Tibial nerve (tissue), 4 donors: ENCODE results near the gene CXADR. TPM values are rescaled to one million over a fixed set of nuclear protein-coding genes. Genes with fewer than 3 reads are reported as not detected.

ENCODE experiments used
- DNase-seq, 2 donors: peaks; one replicate each; pipeline ENCODE4 v3.0.0-alpha.2; 2019; ENCODE audit warnings: low spot score in 2 of 2
- H3K27ac ChIP-seq, 4 donors: fragments of 200-600 bp; sonication (generic) in 3 of 4; one replicate each; pipeline ENCODE4 v1.5.1; 2017 to 2019; ENCODE audit warnings: mild to moderate bottlenecking in 1 of 4
- H3K27me3 ChIP-seq, 2 donors: fragments of 200-600 bp; sonication (generic) in 1 of 2; one replicate each; pipeline versions ENCODE4 v1.5.1 to v1.6.0; 2017 to 2019
- H3K36me3 ChIP-seq, 3 donors: fragments of 200-600 bp; sonication (generic); one replicate each; pipeline ENCODE4 v1.5.1; 2018 to 2019
- H3K4me1 ChIP-seq, 4 donors: fragments of 200-600 bp; sonication (generic) in 3 of 4; one replicate each; pipeline ENCODE4 v1.5.1; 2017 to 2019
- H3K4me3 ChIP-seq, 4 donors: fragments of 200-600 bp; sonication (generic) in 3 of 4; one replicate each; pipeline ENCODE4 v1.5.1; 2017 to 2019; ENCODE audit warnings: mild to moderate bottlenecking in 1 of 4, moderate library complexity in 1 of 4
- H3K9me3 ChIP-seq, 4 donors: fragments of 200-600 bp; sonication (generic) in 3 of 4; one replicate each; pipeline ENCODE4 v1.5.1; 2017 to 2019
- EP300 ChIP-seq, 2 donors: sonication (generic); formaldehyde crosslinking; IDR thresholded peaks; one replicate each; pipeline ENCODE4 v1.6.1; 2017; ENCODE audit warnings: antibody characterized with exemption in 2 of 2, mild to moderate bottlenecking in 1 of 2
- POLR2A ChIP-seq, 2 donors: fragments of 450-650 bp; IDR thresholded peaks; one replicate each; pipeline ENCODE4 v1.6.1; 2017; ENCODE audit warnings: antibody characterized with exemption in 2 of 2, mild to moderate bottlenecking in 2 of 2, moderate library complexity in 2 of 2
- WGBS, 2 donors: methylation state at CpG; one replicate each; pipeline ENCODE4 v1.1.5; 2018; 5-methylcytosine and 5-hydroxymethylcytosine counted together
- small RNA-seq: library from RNA; depleted of rRNA; stranded (forward); fragments of <200 nt; gene quantifications from one replicate; pipeline ENCODE3, GENCODE V24; 2016
- total RNA-seq, 4 donors: library from RNA; depleted of rRNA; stranded (reverse); fragments of >200 nt; gene quantifications; one replicate each; pipeline ENCODE4 v1.1.0, GENCODE V29; 2016
- TF ChIP-seq, protein P1 (sequence below), 5 experiments: fragments of 200-600 bp in 3 of 5; fragments of 450-650 bp in 2 of 5; sonication (generic) in 3 of 5; IDR thresholded peaks; one replicate each; pipeline ENCODE4 v1.5.1; 2016 to 2019; ENCODE audit warnings: antibody characterized with exemption in 5 of 5, mild to moderate bottlenecking in 3 of 5, moderate library complexity in 2 of 5

CXADR gene
- total RNA-seq, 4 donors from 2014 or later, result 0.30 to 9.2 (median 1.5) TPM

DNA sequence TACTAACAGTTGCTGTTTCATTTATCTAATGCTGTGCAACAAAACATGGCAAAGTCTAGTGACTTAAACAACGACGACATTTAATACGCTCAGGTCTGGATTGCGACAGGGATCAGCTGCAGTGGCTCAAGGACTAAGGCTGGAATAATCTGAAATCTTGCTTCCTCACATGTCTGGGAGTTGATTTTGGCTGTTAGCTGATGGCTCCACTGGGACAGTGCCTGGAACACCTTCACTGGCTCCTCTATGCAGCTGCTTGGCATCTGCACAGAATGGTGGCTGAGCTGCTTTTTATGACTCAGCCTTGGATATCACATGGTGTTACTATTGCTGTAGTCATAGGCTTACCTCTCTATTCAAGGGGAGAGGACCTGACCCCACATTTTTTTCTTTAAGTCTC lies 123.9 kb downstream of the CXADR start:
- no peak overlapping the region for H3K27ac ChIP-seq
- H3K4me1 ChIP-seq, result no peaks in the 10 kb centered on the region
- H3K9me3 ChIP-seq, result peaks cover 0 to 12% (median 0%) of the 10 kb centered on the region in 4 donors
- DNase-seq, result no peak
- H3K27me3 ChIP-seq, result no peaks in the 10 kb centered on the region
- TF ChIP-seq EP300 (IDR thresholded peaks at IDR 0.05), result no peak
- no peak for TF ChIP-seq POLR2A (IDR thresholded peaks at IDR 0.05)
- TF ChIP-seq, protein P1, sequence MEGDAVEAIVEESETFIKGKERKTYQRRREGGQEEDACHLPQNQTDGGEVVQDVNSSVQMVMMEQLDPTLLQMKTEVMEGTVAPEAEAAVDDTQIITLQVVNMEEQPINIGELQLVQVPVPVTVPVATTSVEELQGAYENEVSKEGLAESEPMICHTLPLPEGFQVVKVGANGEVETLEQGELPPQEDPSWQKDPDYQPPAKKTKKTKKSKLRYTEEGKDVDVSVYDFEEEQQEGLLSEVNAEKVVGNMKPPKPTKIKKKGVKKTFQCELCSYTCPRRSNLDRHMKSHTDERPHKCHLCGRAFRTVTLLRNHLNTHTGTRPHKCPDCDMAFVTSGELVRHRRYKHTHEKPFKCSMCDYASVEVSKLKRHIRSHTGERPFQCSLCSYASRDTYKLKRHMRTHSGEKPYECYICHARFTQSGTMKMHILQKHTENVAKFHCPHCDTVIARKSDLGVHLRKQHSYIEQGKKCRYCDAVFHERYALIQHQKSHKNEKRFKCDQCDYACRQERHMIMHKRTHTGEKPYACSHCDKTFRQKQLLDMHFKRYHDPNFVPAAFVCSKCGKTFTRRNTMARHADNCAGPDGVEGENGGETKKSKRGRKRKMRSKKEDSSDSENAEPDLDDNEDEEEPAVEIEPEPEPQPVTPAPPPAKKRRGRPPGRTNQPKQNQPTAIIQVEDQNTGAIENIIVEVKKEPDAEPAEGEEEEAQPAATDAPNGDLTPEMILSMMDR (IDR thresholded peaks at IDR 0.05), result no peak
- WGBS, 2 donors, result 54 to 82% methylated on average over 4 of the region's 4 CpGs
- H3K36me3 ChIP-seq, result no peaks in the 10 kb centered on the region
- H3K4me3 ChIP-seq, result no peak overlapping the region

DNA sequence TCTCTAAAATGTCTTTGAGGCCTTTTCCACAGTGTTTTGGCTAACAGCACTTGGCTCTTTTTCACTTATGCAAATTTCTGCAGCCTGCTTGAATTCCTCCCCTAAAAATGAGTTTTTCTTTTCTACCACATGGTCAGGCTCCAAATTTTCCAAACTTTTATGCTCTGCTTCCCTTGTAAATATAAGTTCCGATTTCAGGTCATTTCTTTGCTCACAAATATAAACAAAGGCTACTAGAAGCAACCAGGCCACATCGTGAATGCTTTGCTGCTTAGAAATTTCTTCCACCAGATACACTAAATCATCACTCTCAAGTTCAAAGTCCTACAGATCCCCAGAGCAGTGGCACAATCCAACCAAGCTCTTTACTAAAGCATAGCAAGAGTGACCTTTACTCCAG lies 128.0 kb downstream of the CXADR start:
- H3K4me3 ChIP-seq, result no peak overlapping the region
- no peaks in the 10 kb centered on the region for H3K4me1 ChIP-seq
- H3K27me3 ChIP-seq, result no peaks in the 10 kb centered on the region
- no peak for DNase-seq
- no peak overlapping the region for H3K27ac ChIP-seq
- H3K9me3 ChIP-seq, result peaks cover 0 to 12% (median 0%) of the 10 kb centered on the region in 4 donors
- no peaks in the 10 kb centered on the region for H3K36me3 ChIP-seq
- TF ChIP-seq EP300 (IDR thresholded peaks at IDR 0.05) (no peak), POLR2A (IDR thresholded peaks at IDR 0.05) (no peak)
- TF ChIP-seq, protein P1 (IDR thresholded peaks at IDR 0.05), result no peak
- WGBS, 2 donors, result 96% methylated on average over 2 of the region's 2 CpGs

Small RNAs within 50 kb of the gene (small RNA-seq; reads per million reads assigned to genes)
- gene RF00019 (not detected), gene RN7SL163P (not detected), gene RPL39P40 (not detected)

Other genes with a start within 250 kb of the CXADR start
- 10 to 100 TPM; 46.2 to 66.6 (median 49.9) TPM for gene BTG3, start 99.9 kb downstream of the CXADR start, total RNA-seq